Suprapubic skin (tissue), 4 donors: ENCODE measurements around the gene ARRB1. TPM values are rescaled to one million over a fixed set of nuclear protein-coding genes. Genes with fewer than 3 reads are reported as not detected.
"Not testable (repeated sequence)": the region's sequence is repeated elsewhere in the genome, so short reads cannot be mapped to it uniquely, and the experiment has no call there.

Experiments
- DNase-seq, 2 donors: peaks; one replicate each; pipeline ENCODE4 v3.0.0-alpha.2; 2019; ENCODE audit warnings: low spot score in 2 of 2
- H3K27ac ChIP-seq: fragments of 200-600 bp; sonication (generic); one replicate; pipeline ENCODE4 v1.5.1; 2019
- H3K27me3 ChIP-seq: fragments of 200-600 bp; sonication (generic); one replicate; pipeline ENCODE4 v1.5.1; 2019
- H3K36me3 ChIP-seq: fragments of 200-600 bp; sonication (generic); one replicate; pipeline ENCODE4 v1.5.1; 2019
- H3K4me1 ChIP-seq: fragments of 200-600 bp; sonication (generic); one replicate; pipeline ENCODE4 v1.5.1; 2019
- H3K4me3 ChIP-seq: fragments of 200-600 bp; sonication (generic); one replicate; pipeline ENCODE4 v1.5.1; 2019; ENCODE audit warnings: mild to moderate bottlenecking
- H3K9me3 ChIP-seq: fragments of 200-600 bp; sonication (generic); one replicate; pipeline ENCODE4 v1.5.1; 2019
- EP300 ChIP-seq: sonication (generic); formaldehyde crosslinking; IDR thresholded peaks from one replicate; pipeline ENCODE4 v1.6.1; 2017; ENCODE audit warnings: antibody characterized with exemption
- POLR2A ChIP-seq, 2 donors: fragments of 450-650 bp; IDR thresholded peaks; one replicate each; pipeline ENCODE4 v1.6.1; 2017; ENCODE audit warnings: antibody characterized with exemption in 2 of 2, mild to moderate bottlenecking in 2 of 2, moderate library complexity in 2 of 2
- POLR2AphosphoS5 ChIP-seq, 3 donors: sonication (generic); formaldehyde crosslinking; IDR thresholded peaks; one replicate each; pipeline ENCODE4 v1.6.1; 2017; ENCODE audit warnings: antibody characterized with exemption in 3 of 3
- WGBS: methylation state at CpG from one replicate; pipeline ENCODE4 v1.1.5; 2018; 5-methylcytosine and 5-hydroxymethylcytosine counted together
- total RNA-seq, 4 donors: library from RNA; depleted of rRNA; stranded (reverse); fragments of >200 nt; gene quantifications; one replicate each; pipeline ENCODE4 v1.1.0, GENCODE V29; 2016
- TF ChIP-seq, protein P1 (sequence below), 2 donors: fragments of 200-600 bp in 1 of 2; fragments of 450-650 bp in 1 of 2; sonication (generic) in 1 of 2; IDR thresholded peaks; one replicate each; pipeline ENCODE4 v1.5.1; 2016 to 2019; ENCODE audit warnings: antibody characterized with exemption in 2 of 2, mild to moderate bottlenecking in 1 of 2, moderate library complexity in 1 of 2

ARRB1 gene
- total RNA-seq, 4 donors from 2014 or later: 24.8 to 57.2 (median 38.4) TPM

- H3K36me3 ChIP-seq: peaks cover 70% of the 10 kb centered on the region
- H3K4me3 ChIP-seq: no peak overlapping the region
- peak in 1 of 2 donors; percentile 80 for DNase-seq
- no peaks in the 10 kb centered on the region for H3K9me3 ChIP-seq
- no peaks in the 10 kb centered on the region for H3K27me3 ChIP-seq
- WGBS: 68% methylated on average over 6 of the region's 6 CpGs
- H3K4me1 ChIP-seq: peaks cover 14% of the 10 kb centered on the region
- TF ChIP-seq, protein P1, sequence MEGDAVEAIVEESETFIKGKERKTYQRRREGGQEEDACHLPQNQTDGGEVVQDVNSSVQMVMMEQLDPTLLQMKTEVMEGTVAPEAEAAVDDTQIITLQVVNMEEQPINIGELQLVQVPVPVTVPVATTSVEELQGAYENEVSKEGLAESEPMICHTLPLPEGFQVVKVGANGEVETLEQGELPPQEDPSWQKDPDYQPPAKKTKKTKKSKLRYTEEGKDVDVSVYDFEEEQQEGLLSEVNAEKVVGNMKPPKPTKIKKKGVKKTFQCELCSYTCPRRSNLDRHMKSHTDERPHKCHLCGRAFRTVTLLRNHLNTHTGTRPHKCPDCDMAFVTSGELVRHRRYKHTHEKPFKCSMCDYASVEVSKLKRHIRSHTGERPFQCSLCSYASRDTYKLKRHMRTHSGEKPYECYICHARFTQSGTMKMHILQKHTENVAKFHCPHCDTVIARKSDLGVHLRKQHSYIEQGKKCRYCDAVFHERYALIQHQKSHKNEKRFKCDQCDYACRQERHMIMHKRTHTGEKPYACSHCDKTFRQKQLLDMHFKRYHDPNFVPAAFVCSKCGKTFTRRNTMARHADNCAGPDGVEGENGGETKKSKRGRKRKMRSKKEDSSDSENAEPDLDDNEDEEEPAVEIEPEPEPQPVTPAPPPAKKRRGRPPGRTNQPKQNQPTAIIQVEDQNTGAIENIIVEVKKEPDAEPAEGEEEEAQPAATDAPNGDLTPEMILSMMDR (IDR thresholded peaks at IDR 0.05): no peak
- TF ChIP-seq POLR2AphosphoS5 (IDR thresholded peaks at IDR 0.05) (no peak), EP300 (no peak), POLR2A (IDR thresholded peaks at IDR 0.05) (no peak)
- no peak overlapping the region for H3K27ac ChIP-seq
Observed at GRCh38 chr11:75275581-75275980, 75.9 kb downstream of the ARRB1 start.

DNA sequence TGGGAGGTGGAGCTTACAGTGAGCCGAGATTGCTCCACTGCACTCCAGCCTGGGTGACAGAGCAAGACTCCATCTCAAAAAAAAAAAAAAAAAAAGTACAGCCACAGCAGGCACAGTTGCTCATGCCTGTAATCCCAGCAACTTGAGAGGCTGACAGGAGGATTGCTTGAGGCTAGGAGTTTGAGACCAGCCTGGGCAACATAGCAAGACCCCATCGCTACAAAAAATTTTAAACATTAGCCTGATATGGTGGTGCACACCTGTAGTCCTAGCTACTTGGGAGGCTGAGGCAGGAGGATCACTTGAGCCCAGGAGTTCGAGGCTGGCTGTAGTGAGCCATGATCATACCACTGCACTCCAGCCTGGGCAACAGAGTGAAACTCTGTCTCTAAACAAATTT lies 76.7 kb downstream of the ARRB1 start:
- peaks cover 70% of the 10 kb centered on the region for H3K36me3 ChIP-seq
- H3K4me1 ChIP-seq, H3K27ac ChIP-seq, H3K4me3 ChIP-seq, H3K27me3 ChIP-seq, H3K9me3 ChIP-seq: not testable (repeated sequence)
- 90% methylated on average over 3 of the region's 3 CpGs for WGBS
- peak in 1 of 2 donors; percentile 12 for DNase-seq

- TF ChIP-seq POLR2AphosphoS5 (IDR thresholded peaks at IDR 0.05): no peak
- TF ChIP-seq, protein P1 (IDR thresholded peaks at IDR 0.05): no peak
- TF ChIP-seq EP300: no peak
- no peak for TF ChIP-seq POLR2A (IDR thresholded peaks at IDR 0.05)
- H3K4me3 ChIP-seq: no peak overlapping the region
Observed at GRCh38 chr11:75273411-75274391, 77.8 kb downstream of the ARRB1 start.

GRCh38 chr11:75272821-75273301 lies 78.6 kb downstream of the ARRB1 start:
- TF ChIP-seq EP300: no peak
- TF ChIP-seq, protein P1 (IDR thresholded peaks at IDR 0.05): no peak
- no peak for TF ChIP-seq POLR2A (IDR thresholded peaks at IDR 0.05)
- TF ChIP-seq POLR2AphosphoS5 (IDR thresholded peaks at IDR 0.05): no peak
- DNase-seq: peak in 1 of 2 donors; percentile 48
- H3K36me3 ChIP-seq: peaks cover 61% of the 10 kb centered on the region
- WGBS: 90% methylated on average over 7 of the region's 12 CpGs
- H3K27ac ChIP-seq: no peak overlapping the region
- H3K4me1 ChIP-seq: peaks cover 5% of the 10 kb centered on the region
- H3K27me3 ChIP-seq: no peaks in the 10 kb centered on the region
- no peak overlapping the region for H3K4me3 ChIP-seq
- H3K9me3 ChIP-seq: no peaks in the 10 kb centered on the region

More at GRCh38 chr11:75273411-75274391, 77.8 kb downstream of the ARRB1 start:
- Histone ChIP-seq H3K27ac (no peak overlapping the region), H3K4me1 (peaks cover 5% of the 10 kb centered on the region), H3K27me3 (no peaks in the 10 kb centered on the region), H3K36me3 (peaks cover 66% of the 10 kb centered on the region), H3K9me3 (no peaks in the 10 kb centered on the region)
- WGBS: 87% methylated on average over 10 of the region's 15 CpGs
- DNase-seq: peak in 1 of 2 donors; percentile 56

- peaks cover 60% of the 10 kb centered on the region for H3K36me3 ChIP-seq
- no peaks in the 10 kb centered on the region for H3K27me3 ChIP-seq
- H3K4me1 ChIP-seq: peaks cover 5% of the 10 kb centered on the region
- TF ChIP-seq EP300: no peak
- TF ChIP-seq, protein P1 (IDR thresholded peaks at IDR 0.05): no peak
- TF ChIP-seq POLR2A (IDR thresholded peaks at IDR 0.05): no peak
- no peak for TF ChIP-seq POLR2AphosphoS5 (IDR thresholded peaks at IDR 0.05)
- H3K4me3 ChIP-seq: no peak overlapping the region
- peak in 1 of 2 donors; percentile 27 for DNase-seq
- no peak overlapping the region for H3K27ac ChIP-seq
- no peaks in the 10 kb centered on the region for H3K9me3 ChIP-seq
- WGBS: 95% methylated on average over 5 of the region's 5 CpGs
Observed at GRCh38 chr11:75272391-75272790, 79.1 kb downstream of the ARRB1 start.
